ENCODE measurements around the gene NUFIP2.

- no peak for TF ChIP-seq YY1 (IDR thresholded peaks at IDR 0.05; ENCODE audit: insufficient read depth, insufficient read length)
- no peak for TF ChIP-seq SUZ12 (IDR thresholded peaks at IDR 0.05; ENCODE audit: extremely low read depth, insufficient read depth, insufficient read length)
Measured at GRCh38 chr17:29215174-29215573, 78.8 kb downstream of the NUFIP2 start.

Data from NT2/D1 (cell line).